HL-60 (cell line): ENCODE measurements around the gene QRICH1.

ENCODE experiments used
- DNase-seq, 2 experiments: peaks; one replicate each; pipeline ENCODE4 v3.0.0-alpha.2; 2010 to 2020; ENCODE audit warnings: low read depth in 1 of 2, low spot score in 1 of 2
- H3K27ac ChIP-seq: fragments of 250-450 bp; sonication (Bioruptor Pico); replicated peaks from 2 replicates; pipeline ENCODE4 v1.5.1; 2020; ENCODE audit warnings: mild to moderate bottlenecking, moderate library complexity
- H3K27me3 ChIP-seq: fragments of 250-450 bp; sonication (Bioruptor Pico); 2 replicates; pipeline ENCODE4 v1.5.1; 2021; ENCODE audit warnings: mild to moderate bottlenecking, moderate library complexity; ENCODE audit not compliant: insufficient read depth, poor library complexity, severe bottlenecking
- H3K4me3 ChIP-seq: replicated peaks from 2 replicates; pipeline ENCODE4 v1.5.1; 2011; ENCODE audit warnings: mild to moderate bottlenecking, control low read depth, low read length; ENCODE audit not compliant: insufficient read depth
- CTCF ChIP-seq: IDR thresholded peaks from one replicate; pipeline ENCODE4 v1.5.1; 2011; ENCODE audit warnings: low read length, control low read depth, inconsistent platforms; ENCODE audit not compliant: insufficient read depth
- GABPA ChIP-seq: IDR thresholded peaks from 2 replicates; pipeline ENCODE4 v1.6.1; 2012; ENCODE audit warnings: low read depth
- POLR2AphosphoS5 ChIP-seq: IDR thresholded peaks from 2 replicates; pipeline ENCODE4 v1.6.1; 2012; ENCODE audit warnings: low read depth
- REST ChIP-seq: IDR thresholded peaks from 2 replicates; pipeline ENCODE4 v1.6.1; 2012; ENCODE audit warnings: low read depth; ENCODE audit not compliant: insufficient replicate concordance
- SPI1 ChIP-seq: IDR thresholded peaks from 2 replicates; pipeline ENCODE4 v1.6.1; 2012; ENCODE audit warnings: low read depth, mild to moderate bottlenecking, borderline replicate concordance

QRICH1 gene

GRCh38 chr3:49076646-49077045 lies 17.2 kb downstream of the QRICH1 start:
- TF ChIP-seq CTCF (no peak), POLR2AphosphoS5 (no peak), REST (no peak), GABPA (no peak), SPI1 (no peak)
- H3K4me3 ChIP-seq, result no peak overlapping the region
- DNase-seq, result no peak
- H3K27ac ChIP-seq, result no peak overlapping the region
- H3K27me3 ChIP-seq, result no peaks in the 10 kb centered on the region

GRCh38 chr3:49076116-49076515 lies 17.8 kb downstream of the QRICH1 start:
- Histone ChIP-seq H3K27me3 (no peaks in the 10 kb centered on the region), H3K27ac (no peak overlapping the region), H3K4me3 (no peak overlapping the region)
- no peak for TF ChIP-seq POLR2AphosphoS5
- TF ChIP-seq GABPA, result no peak
- no peak for TF ChIP-seq REST
- TF ChIP-seq SPI1, result no peak
- no peak for TF ChIP-seq CTCF
- DNase-seq, result no peak

GRCh38 chr3:49058011-49058410 lies 35.9 kb downstream of the QRICH1 start:
- TF ChIP-seq GABPA, result no peak
- TF ChIP-seq POLR2AphosphoS5, result no peak
- DNase-seq, result no peak
- no peaks in the 10 kb centered on the region for H3K27me3 ChIP-seq
- H3K4me3 ChIP-seq, result no peak overlapping the region
- H3K27ac ChIP-seq, result no peak overlapping the region

GRCh38 chr3:49057268-49057667 lies 36.6 kb downstream of the QRICH1 start:
- no peak overlapping the region for H3K4me3 ChIP-seq
- no peak overlapping the region for H3K27ac ChIP-seq
- H3K27me3 ChIP-seq, result no peaks in the 10 kb centered on the region
- no peak for DNase-seq
- no peak for TF ChIP-seq POLR2AphosphoS5
- no peak for TF ChIP-seq CTCF
- no peak for TF ChIP-seq REST
- no peak for TF ChIP-seq GABPA
- no peak for TF ChIP-seq SPI1
